Ovary (tissue), 9 donors: Measurements from ENCODE around the gene AQP1. TPM values are rescaled to one million over a fixed set of nuclear protein-coding genes. Genes with fewer than 3 reads are reported as not detected.

Experiments used
- DNase-seq, 5 donors: peaks; one replicate each; pipeline ENCODE4 v3.0.0-alpha.2; 2019 to 2020
- H3K27ac ChIP-seq, 2 donors: fragments of 200-600 bp; one replicate each; pipeline versions ENCODE4 v1.5.1 to v1.8.0; 2019 to 2022
- H3K27me3 ChIP-seq: fragments of 200-600 bp; one replicate; pipeline ENCODE4 v1.8.0; 2022
- H3K36me3 ChIP-seq: fragments of 200-600 bp; sonication (generic); one replicate; pipeline ENCODE4 v1.5.1; 2019
- H3K4me1 ChIP-seq: one replicate; pipeline ENCODE4 v1.8.1; 2013; ENCODE audit warnings: mild to moderate bottlenecking, moderate library complexity; ENCODE audit not compliant: insufficient read depth
- H3K4me3 ChIP-seq: fragments of 200-600 bp; sonication (generic); one replicate; pipeline ENCODE4 v1.5.1; 2017
- H3K9me3 ChIP-seq, 2 donors: fragments of 200-600 bp in 1 of 2; sonication (generic) in 1 of 2; one replicate each; pipeline versions ENCODE4 v1.5.1 to v1.8.1; 2013 to 2019; ENCODE audit warnings: mild to moderate bottlenecking in 1 of 2, moderate library complexity in 1 of 2
- EP300 ChIP-seq: sonication (generic); formaldehyde crosslinking; IDR thresholded peaks from one replicate; pipeline ENCODE4 v1.6.1; 2017; ENCODE audit warnings: antibody characterized with exemption
- POLR2A ChIP-seq: fragments of 450-650 bp; IDR thresholded peaks from one replicate; pipeline ENCODE4 v1.6.1; 2017; ENCODE audit warnings: antibody characterized with exemption, mild to moderate bottlenecking, moderate library complexity
- WGBS, 3 donors: extraction: QIAGEN DNeasy Blood & Tissue Kit in 1 of 3; methylation state at CpG; one replicate each; pipeline versions ENCODE4 v1.1.5 to v1.1.7; 2013 to 2017; 5-methylcytosine and 5-hydroxymethylcytosine counted together
- intact Hi-C, 4 donors: fragments of 100-400 bp; cut with DNase I; formaldehyde crosslinking; loops; one replicate each; pipeline versions ENCODE4 v1.11.0 to v1.15.1; 2022 to 2023
- polyA plus RNA-seq, 2 donors: library from polyadenylated mRNA; stranded (reverse); fragments of 200-250 nt in 1 of 2; fragments of 350-450 nt in 1 of 2; fragmentation: Illumina TruSeq in 1 of 2; extraction: RNeasy Lipid Tissue Mini Kit (QIAGEN cat#74804) in 1 of 2; gene quantifications; one replicate each; pipeline ENCODE4 v1.2.3, GENCODE V29; 2013 to 2014
- total RNA-seq, 7 donors: library from RNA; depleted of rRNA in 2 of 7; stranded (reverse); fragments of >200 nt in 2 of 7; fragmentation: NEBNext Ultra II Directional in 3 of 7; extraction: Animal tissue kit (Norgen Biotek cat#: 25700) in 3 of 7; gene quantifications; one replicate each; pipeline versions ENCODE4 v1.1.0 to v1.2.4, GENCODE V29; 2016 to 2023
- TF ChIP-seq, protein P1 (sequence below), 3 donors: fragments of 450-650 bp in 2 of 3; fragments of 200-600 bp in 1 of 3; IDR thresholded peaks; one replicate each; pipeline versions ENCODE4 v1.5.1 to v1.8.0; 2016 to 2022; ENCODE audit warnings: antibody characterized with exemption in 3 of 3, mild to moderate bottlenecking in 1 of 3
- donor health status: DM: no; HTN: no; CAD: no; lungs with moderate emphysema.
- donor health status: DM: no; HTN: no; CAD: no.
- donor health status: Bipolar disorder and iron deficiency.
- donor health status: DM: yes; HTN: yes; CAD: no.
- donor health status: DM: no; HTN: no; CAD: no.
- donor health status: DM: yes; HTN: yes; CAD: no.

Gene AQP1
- total and polyA plus RNA-seq, 9 donors, result 10.2 to 151 (median 54.4) TPM

DNA sequence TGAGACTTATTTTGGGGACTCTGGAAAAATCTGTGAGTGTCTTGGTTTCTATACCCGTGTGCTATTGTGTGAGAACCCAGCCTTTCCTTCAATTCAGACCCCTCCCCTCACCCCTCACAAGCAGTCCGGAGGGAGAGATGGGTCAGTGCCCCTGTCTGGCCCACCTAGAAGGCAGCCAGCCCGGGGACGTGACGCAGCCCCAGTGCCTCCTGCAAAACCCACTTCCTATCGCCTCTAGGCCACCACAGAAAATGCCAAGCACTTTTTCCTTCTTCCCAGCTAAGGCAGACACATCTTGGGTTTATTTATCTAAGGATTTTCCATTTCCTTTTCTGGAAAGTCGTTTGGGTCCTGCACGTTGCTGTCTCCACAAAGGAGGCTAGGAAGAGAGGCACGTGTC is 11.6 kb upstream of the AQP1 start:
- no peak for DNase-seq
- H3K27ac ChIP-seq, result no peak overlapping the region
- no peaks in the 10 kb centered on the region for H3K36me3 ChIP-seq
- peaks cover 5% of the 10 kb centered on the region for H3K4me1 ChIP-seq
- intact Hi-C loops, result no loop called here
- no peak for TF ChIP-seq EP300
- TF ChIP-seq, protein P1, sequence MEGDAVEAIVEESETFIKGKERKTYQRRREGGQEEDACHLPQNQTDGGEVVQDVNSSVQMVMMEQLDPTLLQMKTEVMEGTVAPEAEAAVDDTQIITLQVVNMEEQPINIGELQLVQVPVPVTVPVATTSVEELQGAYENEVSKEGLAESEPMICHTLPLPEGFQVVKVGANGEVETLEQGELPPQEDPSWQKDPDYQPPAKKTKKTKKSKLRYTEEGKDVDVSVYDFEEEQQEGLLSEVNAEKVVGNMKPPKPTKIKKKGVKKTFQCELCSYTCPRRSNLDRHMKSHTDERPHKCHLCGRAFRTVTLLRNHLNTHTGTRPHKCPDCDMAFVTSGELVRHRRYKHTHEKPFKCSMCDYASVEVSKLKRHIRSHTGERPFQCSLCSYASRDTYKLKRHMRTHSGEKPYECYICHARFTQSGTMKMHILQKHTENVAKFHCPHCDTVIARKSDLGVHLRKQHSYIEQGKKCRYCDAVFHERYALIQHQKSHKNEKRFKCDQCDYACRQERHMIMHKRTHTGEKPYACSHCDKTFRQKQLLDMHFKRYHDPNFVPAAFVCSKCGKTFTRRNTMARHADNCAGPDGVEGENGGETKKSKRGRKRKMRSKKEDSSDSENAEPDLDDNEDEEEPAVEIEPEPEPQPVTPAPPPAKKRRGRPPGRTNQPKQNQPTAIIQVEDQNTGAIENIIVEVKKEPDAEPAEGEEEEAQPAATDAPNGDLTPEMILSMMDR (IDR thresholded peaks at IDR 0.05), result no peak
- TF ChIP-seq POLR2A, result no peak
- H3K4me3 ChIP-seq, result no peak overlapping the region
- no peaks in the 10 kb centered on the region for H3K9me3 ChIP-seq
- no peaks in the 10 kb centered on the region for H3K27me3 ChIP-seq
- 62 to 83% (median 72%) methylated on average over 9 of the region's 9 CpGs for WGBS, 3 donors

DNA sequence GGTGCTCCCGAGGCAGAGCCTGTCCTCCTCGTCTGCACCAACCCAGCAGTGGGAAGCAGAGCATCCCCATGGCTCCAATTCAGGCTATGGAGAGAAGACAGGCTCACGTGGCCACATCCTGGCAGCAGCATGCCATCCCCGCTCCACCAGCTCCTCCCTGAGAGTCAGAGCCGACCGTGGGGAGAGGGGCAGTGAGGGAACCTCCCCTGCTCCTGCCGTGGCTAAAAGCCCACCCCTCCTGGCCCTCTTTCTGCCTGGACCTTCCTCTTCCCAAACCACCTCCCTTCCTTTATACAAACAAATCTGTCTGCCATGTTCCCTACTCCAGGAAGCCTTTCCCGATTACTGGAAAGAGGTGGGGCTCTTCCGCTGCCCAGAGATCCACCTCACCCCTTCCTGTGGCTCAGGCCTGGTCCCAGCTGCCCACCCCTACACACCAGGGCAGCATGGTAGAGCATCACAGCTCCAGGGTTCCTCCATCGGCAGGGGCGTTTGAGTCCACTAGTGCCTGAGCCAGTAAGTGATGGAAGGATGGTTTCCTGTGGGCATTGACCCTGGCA is 10.8 kb upstream of the AQP1 start:
- Histone ChIP-seq H3K4me3 (no peak overlapping the region), H3K27me3 (no peaks in the 10 kb centered on the region), H3K36me3 (no peaks in the 10 kb centered on the region), H3K4me1 (peaks cover 5% of the 10 kb centered on the region), H3K9me3 (no peaks in the 10 kb centered on the region), H3K27ac (no peak overlapping the region)
- no peak for DNase-seq
- 81 to 88% (median 86%) methylated on average over 11 of the region's 11 CpGs for WGBS, 3 donors
- TF ChIP-seq, protein P1 (IDR thresholded peaks at IDR 0.05), result no peak
- TF ChIP-seq EP300 (no peak), POLR2A (no peak)
- intact Hi-C loops, result no loop called here

DNA sequence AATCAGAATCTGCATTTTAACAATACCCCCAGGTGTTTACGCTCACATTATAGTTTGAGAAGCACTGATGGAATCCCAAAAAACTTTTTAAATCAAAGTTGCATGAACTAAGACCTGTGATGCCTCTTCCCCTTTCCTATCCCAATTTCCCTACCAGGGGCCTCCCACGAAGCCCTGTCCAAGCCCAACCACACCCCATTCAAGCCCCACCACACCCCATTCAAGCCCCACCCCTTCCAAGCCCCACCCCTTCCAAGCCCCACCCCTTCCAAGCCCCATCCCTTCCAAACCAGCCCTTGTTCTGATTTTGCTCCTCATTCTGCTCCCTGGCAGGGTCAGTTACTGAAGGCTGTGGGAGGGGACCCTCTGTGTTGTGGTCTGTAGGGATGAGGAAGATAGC is 9.8 kb upstream of the AQP1 start:
- H3K27me3 ChIP-seq, result no peaks in the 10 kb centered on the region
- TF ChIP-seq EP300 (no peak), POLR2A (no peak)
- TF ChIP-seq, protein P1 (IDR thresholded peaks at IDR 0.05), result no peak
- H3K36me3 ChIP-seq, result no peaks in the 10 kb centered on the region
- H3K27ac ChIP-seq, result no peak overlapping the region
- H3K4me3 ChIP-seq, result no peak overlapping the region
- H3K4me1 ChIP-seq, result peaks cover 5% of the 10 kb centered on the region
- intact Hi-C loops, result no loop called here
- WGBS, 3 donors, result 91 to 93% (median 92%) methylated on average over 2 of the region's 2 CpGs
- DNase-seq, result no peak
- H3K9me3 ChIP-seq, result no peaks in the 10 kb centered on the region

DNA sequence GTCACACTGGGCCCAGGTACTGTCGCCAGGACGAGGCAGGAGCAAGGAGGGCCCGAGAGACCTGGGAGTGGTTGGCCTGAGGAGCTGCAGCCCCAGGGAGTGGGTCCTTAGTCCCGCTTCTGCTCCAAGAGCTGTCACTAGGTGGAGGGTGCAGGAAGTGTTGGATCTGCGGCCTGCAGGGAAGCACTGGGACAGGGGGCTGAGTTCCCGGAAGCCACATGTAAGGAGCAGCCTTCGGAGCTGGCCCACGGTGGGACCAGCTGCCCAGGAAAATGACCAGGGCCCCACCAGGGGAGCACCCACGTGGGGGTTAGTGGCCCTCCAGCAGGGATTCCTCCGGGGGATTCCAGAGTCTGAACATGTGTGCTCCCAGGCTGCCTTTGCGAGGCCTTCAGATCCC is 9.2 kb upstream of the AQP1 start:
- Histone ChIP-seq H3K4me3 (no peak overlapping the region), H3K4me1 (peaks cover 4% of the 10 kb centered on the region), H3K27ac (no peak overlapping the region), H3K9me3 (no peaks in the 10 kb centered on the region), H3K36me3 (no peaks in the 10 kb centered on the region), H3K27me3 (no peaks in the 10 kb centered on the region)
- intact Hi-C loops, result no loop called here
- DNase-seq, result no peak
- 87 to 90% (median 88%) methylated on average over 11 of the region's 11 CpGs for WGBS, 3 donors
- TF ChIP-seq, protein P1 (IDR thresholded peaks at IDR 0.05), result no peak
- TF ChIP-seq POLR2A, result no peak
- no peak for TF ChIP-seq EP300
